K562 (cell line): ENCODE results near the gene GON4L. TPM values are rescaled to one million over a fixed set of nuclear protein-coding genes. Genes with fewer than 3 reads are reported as not detected.

Experiments
- ATAC-seq: fragments of 200-7000 bp; cut with Tn5 transposase; 3 replicates; pipeline ENCODE4 v1.9.1; 2020; ENCODE audit warnings: moderate library complexity
- BruUV-seq: library from RNA; stranded (reverse); fragments of 400-500 nt; replicated peaks from 2 replicates; lab custom pipeline; 2021; lab: Mats Ljungman, UMichigan
- CTCF ChIA-PET: fragments of 300-600 bp; formaldehyde crosslinking; extraction: SDS; loops from one replicate; lab custom pipeline; 2021; ENCODE audit warnings: low intra/inter-chr PET ratio; lab: Yijun Ruan, JAX
- POLR2A ChIA-PET: fragments of 300-600, 350-650 bp; sonication (Branson Sonifier 250); formaldehyde crosslinking; extraction: SDS; loops from one replicate; lab custom pipeline; 2021; ENCODE audit warnings: antibody characterized with exemption, inconsistent platforms; lab: Yijun Ruan, JAX
- DNase-seq, 4 experiments: peaks; one replicate each; pipeline versions ENCODE4 v3.0.0 to v3.0.0-alpha.2; 2011 to 2018; ENCODE audit warnings: low spot score in 3 of 4, mixed read lengths in 3 of 4; ENCODE audit errors: extremely low read depth in 1 of 4
- FAIRE-seq: peaks from 2 replicates; lab custom pipeline; 2011; peaks lifted over from hg19 to GRCh38; lab: Jason Lieb, UNC
- H2AFZ ChIP-seq: 2 replicates; pipeline ENCODE4 v1.6.0; 2011; ENCODE audit warnings: low read depth, low read length, control low read depth, inconsistent platforms
- H3K27ac ChIP-seq: fragments of 200-600 bp; 3 replicates; pipeline ENCODE4 v1.8.0; 2011; ENCODE audit warnings: low read depth, mild to moderate bottlenecking, control low read depth, inconsistent platforms, low read length, moderate library complexity, mixed read lengths; ENCODE audit errors: extremely low read depth
- H3K27me3 ChIP-seq, 2 experiments: fragments of 300-600 bp in 1 of 2; 2 replicates in 1 of 2; 3 replicates in 1 of 2; pipeline versions ENCODE4 v1.6.0 to v1.8.0; 2011; ENCODE audit warnings: inconsistent platforms in 2 of 2, low read length in 2 of 2, mild to moderate bottlenecking in 1 of 2, mixed read lengths in 1 of 2, moderate library complexity in 1 of 2; ENCODE audit not compliant: control insufficient read depth in 2 of 2, insufficient read depth in 2 of 2
- H3K36me3 ChIP-seq: fragments of 300-600 bp; 3 replicates; pipeline ENCODE4 v1.8.0; 2011; ENCODE audit warnings: mild to moderate bottlenecking, low read length, inconsistent platforms; ENCODE audit not compliant: control insufficient read depth, insufficient read depth
- H3K4me1 ChIP-seq, 2 experiments: fragments of 200-600 bp in 1 of 2; replicated peaks in 1 of 2; 2 replicates in 1 of 2; 3 replicates in 1 of 2; pipeline versions ENCODE4 v1.5.1 to v1.8.0; 2011; ENCODE audit warnings: inconsistent platforms in 2 of 2, low read length in 2 of 2, mild to moderate bottlenecking in 1 of 2, mixed read lengths in 1 of 2, moderate library complexity in 1 of 2; ENCODE audit not compliant: control insufficient read depth in 2 of 2, insufficient read depth in 2 of 2
- H3K4me2 ChIP-seq: 2 replicates; pipeline ENCODE4 v1.6.1; 2011; ENCODE audit warnings: low read length, control low read depth, inconsistent platforms, mixed read lengths; ENCODE audit not compliant: insufficient read depth
- H3K4me3 ChIP-seq: fragments of 200-600 bp; sonication (generic), shearing (Covaris generic); 2 replicates; pipeline ENCODE4 v1.5.1; 2016; ENCODE audit warnings: control low read depth, inconsistent platforms
- H3K79me2 ChIP-seq: fragments of 200-600 bp; 3 replicates; pipeline ENCODE4 v1.8.0; 2011; ENCODE audit warnings: low read length, inconsistent platforms; ENCODE audit not compliant: control insufficient read depth, insufficient read depth
- H3K9ac ChIP-seq, 2 experiments: 2 replicates each; pipeline versions ENCODE4 v1.6.0 to v1.6.1; 2011; ENCODE audit warnings: low read depth in 2 of 2, low read length in 2 of 2, control low read depth in 1 of 2, inconsistent platforms in 1 of 2, mild to moderate bottlenecking in 1 of 2, mixed read lengths in 1 of 2; ENCODE audit not compliant: insufficient read depth in 1 of 2
- H3K9me1 ChIP-seq: one replicate; pipeline ENCODE4 v1.6.0; 2011; ENCODE audit warnings: inconsistent platforms, mild to moderate bottlenecking, low read length, moderate library complexity; ENCODE audit not compliant: control insufficient read depth, insufficient read depth
- H3K9me3 ChIP-seq: replicated peaks from 2 replicates; pipeline ENCODE4 v1.5.1; 2011; ENCODE audit warnings: low read depth, low read length, inconsistent platforms; ENCODE audit not compliant: control insufficient read depth, insufficient read depth
- H4K20me1 ChIP-seq: replicated peaks from 2 replicates; pipeline ENCODE4 v1.6.1; 2011; ENCODE audit warnings: low read length, inconsistent platforms, mixed read lengths; ENCODE audit not compliant: control insufficient read depth, insufficient read depth
- CBFA2T3 ChIP-seq: fragments of 450-650 bp; IDR thresholded peaks from 2 replicates; pipeline ENCODE4 v1.6.1; 2017
- CEBPB ChIP-seq: fragments of 450-650 bp; IDR thresholded peaks from 2 replicates; pipeline ENCODE4 v1.6.1; 2016; ENCODE audit warnings: missing genetic modification characterization, missing compliant biosample characterization
- GTF2A2 ChIP-seq: IDR thresholded peaks from 2 replicates; pipeline ENCODE4 v1.6.1; 2016; ENCODE audit warnings: mild to moderate bottlenecking, missing genetic modification characterization, missing compliant biosample characterization
- GTF2E2 ChIP-seq: fragments of 200-800 bp; sonication (Bioruptor generic); IDR thresholded peaks from 2 replicates; pipeline ENCODE4 v1.6.1; 2016; ENCODE audit warnings: missing genetic modification characterization, missing compliant biosample characterization
- LARP7 ChIP-seq: fragments of 450-650 bp; IDR thresholded peaks from 2 replicates; pipeline ENCODE4 v1.6.1; 2016
- MXI1 ChIP-seq: IDR thresholded peaks from 2 replicates; pipeline ENCODE4 v1.6.1; 2011; ENCODE audit warnings: low read depth, mild to moderate bottlenecking, improper control_type of control experiment, low read length
- NR2F6 ChIP-seq: fragments of 450-650 bp; formaldehyde crosslinking; IDR thresholded peaks from 2 replicates; pipeline ENCODE4 v1.4.0; 2020; ENCODE audit warnings: mild to moderate bottlenecking
- SIX5 ChIP-seq, 2 experiments: IDR thresholded peaks; 2 replicates each; pipeline ENCODE4 v1.6.1; 2011; ENCODE audit warnings: low read length in 2 of 2, borderline replicate concordance in 1 of 2, low read depth in 1 of 2, mild to moderate bottlenecking in 1 of 2, moderate library complexity in 1 of 2; ENCODE audit not compliant: insufficient read depth in 1 of 2
- ZNF707 ChIP-seq: fragments of 250-450 bp; sonication (Bioruptor Pico); conservative IDR thresholded peaks from 2 replicates; pipeline ENCODE4 v1.8.0; 2022; ENCODE audit warnings: inconsistent platforms, mild to moderate bottlenecking, moderate library complexity
- WGBS: fragments of 100-300 bp; shearing (Covaris generic); methylation state at CpG from one replicate; pipeline ENCODE4 v1.1.6; 2016; ENCODE audit warnings: low coverage, mixed read lengths; ENCODE audit not compliant: insufficient coverage; ENCODE audit errors: missing lambda C conversion rate; 5-methylcytosine and 5-hydroxymethylcytosine counted together
- in situ Hi-C: fragments of 300-500 bp; cut with MboI; formaldehyde crosslinking; loops from 4 replicates; pipeline ENCODE4 v1.15.0; 2018; ENCODE audit warnings: inconsistent platforms, mixed read lengths
- intact Hi-C: fragments of 100-400 bp; cut with micrococcal nuclease; formaldehyde crosslinking; loops from 2 replicates; pipeline ENCODE4 v1.14.2; 2022
- polyA plus RNA-seq, 8 experiments: library from polyadenylated mRNA; depleted of rRNA in 4 of 8; stranded (reverse) in 5 of 8; unstranded in 3 of 8; fragments of >200 nt; fragmentation: Nextera tagmentation in 2 of 8; fragmentation: Illumina TruSeq in 1 of 8; extraction: Ambion mirVana in 2 of 8; extraction: Trizol in 1 of 8; gene quantifications; 2 replicates each; pipeline versions ENCODE4 v1.2.1 to v1.2.3, GENCODE V29; 2011 to 2014; ENCODE audit warnings: inconsistent platforms in 1 of 8, missing spikeins in 1 of 8
- total RNA-seq, 7 experiments: library from RNA; depleted of rRNA in 6 of 7; stranded (reverse); fragments of >200 nt in 6 of 7; fragmentation: Illumina TruSeq in 2 of 7; extraction: Trizol in 2 of 7; gene quantifications; 2 replicates each; pipeline versions ENCODE4 v1.2.1 to v1.2.3, GENCODE V29; 2011 to 2021; ENCODE audit warnings: low replicate concordance in 1 of 7
- TF ChIP-seq, protein P1 (sequence below), 2 experiments: fragments of 450-650 bp; IDR thresholded peaks; 2 replicates each; pipeline ENCODE4 v1.6.1; 2018; ENCODE audit warnings: mild to moderate bottlenecking in 2 of 2, low read depth in 1 of 2; ENCODE audit not compliant: partially characterized antibody in 2 of 2
- TF ChIP-seq, protein P2 (sequence below): fragments of 200-800 bp; sonication (Bioruptor generic); IDR thresholded peaks from 2 replicates; pipeline ENCODE4 v1.6.1; 2017; ENCODE audit warnings: missing genetic modification characterization, missing compliant biosample characterization
- TF ChIP-seq, protein P3 (sequence below), 3 experiments: fragments of 200-800 bp in 1 of 3; fragments of 250-450 bp in 1 of 3; fragments of 450-650 bp in 1 of 3; sonication (Bioruptor Pico) in 1 of 3; sonication (Bioruptor generic) in 1 of 3; formaldehyde crosslinking in 1 of 3; IDR thresholded peaks; 2 replicates each; pipeline versions ENCODE4 v1.6.1 to v1.8.0; 2016 to 2022; ENCODE audit warnings: mild to moderate bottlenecking in 2 of 3, missing genetic modification characterization in 2 of 3, missing compliant biosample characterization in 1 of 3, moderate library complexity in 1 of 3

The GON4L gene
- total and polyA plus RNA-seq, 9 of the 15 experiments (the other 6 are each of a cell fraction or from before 2014, with no cell fraction given): 20.2 to 47.4 (median 33.6) TPM

DNA sequence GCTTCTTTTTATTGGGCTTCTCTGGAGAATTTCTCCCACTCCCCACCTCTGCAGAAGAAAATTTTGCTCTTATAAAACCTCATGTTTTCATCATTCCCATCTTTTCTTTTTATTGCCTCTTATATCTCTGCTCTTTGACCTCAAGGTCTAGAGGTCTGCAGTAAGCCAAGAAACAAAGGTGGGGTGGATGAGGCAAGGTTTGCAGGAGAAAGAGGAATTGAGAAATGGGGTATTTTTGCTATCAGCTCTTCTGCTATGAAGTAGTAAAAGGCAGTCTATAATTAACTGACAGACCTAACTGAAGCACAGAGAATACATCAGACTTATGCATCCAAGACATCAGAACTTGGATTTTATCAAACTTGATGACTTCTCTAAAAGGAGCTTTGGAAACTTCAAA is 25.2 kb upstream of the GON4L start (continued):
- TF ChIP-seq, protein P1, sequence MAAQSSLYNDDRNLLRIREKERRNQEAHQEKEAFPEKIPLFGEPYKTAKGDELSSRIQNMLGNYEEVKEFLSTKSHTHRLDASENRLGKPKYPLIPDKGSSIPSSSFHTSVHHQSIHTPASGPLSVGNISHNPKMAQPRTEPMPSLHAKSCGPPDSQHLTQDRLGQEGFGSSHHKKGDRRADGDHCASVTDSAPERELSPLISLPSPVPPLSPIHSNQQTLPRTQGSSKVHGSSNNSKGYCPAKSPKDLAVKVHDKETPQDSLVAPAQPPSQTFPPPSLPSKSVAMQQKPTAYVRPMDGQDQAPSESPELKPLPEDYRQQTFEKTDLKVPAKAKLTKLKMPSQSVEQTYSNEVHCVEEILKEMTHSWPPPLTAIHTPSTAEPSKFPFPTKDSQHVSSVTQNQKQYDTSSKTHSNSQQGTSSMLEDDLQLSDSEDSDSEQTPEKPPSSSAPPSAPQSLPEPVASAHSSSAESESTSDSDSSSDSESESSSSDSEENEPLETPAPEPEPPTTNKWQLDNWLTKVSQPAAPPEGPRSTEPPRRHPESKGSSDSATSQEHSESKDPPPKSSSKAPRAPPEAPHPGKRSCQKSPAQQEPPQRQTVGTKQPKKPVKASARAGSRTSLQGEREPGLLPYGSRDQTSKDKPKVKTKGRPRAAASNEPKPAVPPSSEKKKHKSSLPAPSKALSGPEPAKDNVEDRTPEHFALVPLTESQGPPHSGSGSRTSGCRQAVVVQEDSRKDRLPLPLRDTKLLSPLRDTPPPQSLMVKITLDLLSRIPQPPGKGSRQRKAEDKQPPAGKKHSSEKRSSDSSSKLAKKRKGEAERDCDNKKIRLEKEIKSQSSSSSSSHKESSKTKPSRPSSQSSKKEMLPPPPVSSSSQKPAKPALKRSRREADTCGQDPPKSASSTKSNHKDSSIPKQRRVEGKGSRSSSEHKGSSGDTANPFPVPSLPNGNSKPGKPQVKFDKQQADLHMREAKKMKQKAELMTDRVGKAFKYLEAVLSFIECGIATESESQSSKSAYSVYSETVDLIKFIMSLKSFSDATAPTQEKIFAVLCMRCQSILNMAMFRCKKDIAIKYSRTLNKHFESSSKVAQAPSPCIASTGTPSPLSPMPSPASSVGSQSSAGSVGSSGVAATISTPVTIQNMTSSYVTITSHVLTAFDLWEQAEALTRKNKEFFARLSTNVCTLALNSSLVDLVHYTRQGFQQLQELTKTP (IDR thresholded peaks at IDR 0.05; ENCODE audit: low read depth in 1 of 2, partially characterized antibody in 2 of 2): no peak
- TF ChIP-seq NR2F6 (CRISPR knock-in tag): no peak
- TF ChIP-seq, all 486 proteins: peak for 0

DNA sequence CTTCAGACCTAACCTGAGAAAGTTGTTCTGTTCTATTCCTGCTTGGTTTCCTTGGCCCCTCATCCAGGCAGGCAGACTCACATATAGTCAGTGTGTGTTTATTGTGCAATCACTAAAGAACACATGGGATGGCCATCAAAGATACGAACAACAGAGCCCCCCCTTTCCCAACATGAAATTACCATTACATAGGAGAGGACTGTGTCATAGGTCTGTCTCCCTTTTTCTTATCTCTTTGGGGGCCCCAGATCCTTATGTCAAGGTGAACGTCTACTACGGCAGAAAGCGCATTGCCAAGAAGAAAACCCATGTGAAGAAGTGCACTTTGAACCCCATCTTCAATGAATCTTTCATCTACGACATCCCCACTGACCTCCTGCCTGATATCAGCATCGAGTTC is 23.9 kb upstream of the GON4L start:
- H4K20me1 ChIP-seq: no peaks in the 10 kb centered on the region
- POLR2A ChIA-PET: no interaction called here
- H3K9me3 ChIP-seq: no peaks in the 10 kb centered on the region
- H2AFZ ChIP-seq: peak overlapping the region; percentile 34; the same call in 1 of the 2 replicates
- 7% methylated on average over 6 of the region's 6 CpGs for WGBS
- in situ Hi-C loops: no loop called here
- H3K4me2 ChIP-seq: 0 out of 2 replicates have a peak overlapping the region, but pooled peaks have one; percentile 1
- no peaks in the 10 kb centered on the region for H3K9me1 ChIP-seq
- no peak overlapping the region for H3K27ac ChIP-seq
- no peaks in the 10 kb centered on the region for H3K36me3 ChIP-seq
- peaks cover 8 to 23% of the 10 kb centered on the region in 2 experiments; a peak in 4 of 5 replicates for H3K4me1 ChIP-seq
- DNase-seq (no peak), ATAC-seq (no peak), FAIRE-seq (no peak)
- BruUV-seq: no TSS peak
- H3K27me3 ChIP-seq: no peaks in the 10 kb centered on the region; a peak in 1 of 5 replicates
- peak overlapping the region in 1 of 2 experiments; percentile 66; a peak in 1 of 4 replicates for H3K9ac ChIP-seq
- CTCF ChIA-PET: no interaction called here
- no peaks in the 10 kb centered on the region for H3K79me2 ChIP-seq
- no peak overlapping the region for H3K4me3 ChIP-seq
- intact Hi-C loops: no loop called here
- TF ChIP-seq MXI1 (no peak), GTF2E2 (tag) (no peak), SIX5 (IDR thresholded peaks at IDR 0.05; ENCODE audit: borderline replicate concordance in 1 of 2, insufficient read depth in 1 of 2, low read depth in 1 of 2, low read length in 2 of 2) (no peak), GTF2A2 (no peak), LARP7 (no peak), ZNF707 (no peak), CEBPB (tag) (peak; percentile 94), CBFA2T3 (0 out of 2 replicates have a peak, but pooled peaks have one; percentile 12)
- TF ChIP-seq, protein P2, sequence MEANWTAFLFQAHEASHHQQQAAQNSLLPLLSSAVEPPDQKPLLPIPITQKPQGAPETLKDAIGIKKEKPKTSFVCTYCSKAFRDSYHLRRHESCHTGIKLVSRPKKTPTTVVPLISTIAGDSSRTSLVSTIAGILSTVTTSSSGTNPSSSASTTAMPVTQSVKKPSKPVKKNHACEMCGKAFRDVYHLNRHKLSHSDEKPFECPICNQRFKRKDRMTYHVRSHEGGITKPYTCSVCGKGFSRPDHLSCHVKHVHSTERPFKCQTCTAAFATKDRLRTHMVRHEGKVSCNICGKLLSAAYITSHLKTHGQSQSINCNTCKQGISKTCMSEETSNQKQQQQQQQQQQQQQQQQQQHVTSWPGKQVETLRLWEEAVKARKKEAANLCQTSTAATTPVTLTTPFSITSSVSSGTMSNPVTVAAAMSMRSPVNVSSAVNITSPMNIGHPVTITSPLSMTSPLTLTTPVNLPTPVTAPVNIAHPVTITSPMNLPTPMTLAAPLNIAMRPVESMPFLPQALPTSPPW (CRISPR knock-in tag): peak; percentile 49
- TF ChIP-seq, protein P3, sequence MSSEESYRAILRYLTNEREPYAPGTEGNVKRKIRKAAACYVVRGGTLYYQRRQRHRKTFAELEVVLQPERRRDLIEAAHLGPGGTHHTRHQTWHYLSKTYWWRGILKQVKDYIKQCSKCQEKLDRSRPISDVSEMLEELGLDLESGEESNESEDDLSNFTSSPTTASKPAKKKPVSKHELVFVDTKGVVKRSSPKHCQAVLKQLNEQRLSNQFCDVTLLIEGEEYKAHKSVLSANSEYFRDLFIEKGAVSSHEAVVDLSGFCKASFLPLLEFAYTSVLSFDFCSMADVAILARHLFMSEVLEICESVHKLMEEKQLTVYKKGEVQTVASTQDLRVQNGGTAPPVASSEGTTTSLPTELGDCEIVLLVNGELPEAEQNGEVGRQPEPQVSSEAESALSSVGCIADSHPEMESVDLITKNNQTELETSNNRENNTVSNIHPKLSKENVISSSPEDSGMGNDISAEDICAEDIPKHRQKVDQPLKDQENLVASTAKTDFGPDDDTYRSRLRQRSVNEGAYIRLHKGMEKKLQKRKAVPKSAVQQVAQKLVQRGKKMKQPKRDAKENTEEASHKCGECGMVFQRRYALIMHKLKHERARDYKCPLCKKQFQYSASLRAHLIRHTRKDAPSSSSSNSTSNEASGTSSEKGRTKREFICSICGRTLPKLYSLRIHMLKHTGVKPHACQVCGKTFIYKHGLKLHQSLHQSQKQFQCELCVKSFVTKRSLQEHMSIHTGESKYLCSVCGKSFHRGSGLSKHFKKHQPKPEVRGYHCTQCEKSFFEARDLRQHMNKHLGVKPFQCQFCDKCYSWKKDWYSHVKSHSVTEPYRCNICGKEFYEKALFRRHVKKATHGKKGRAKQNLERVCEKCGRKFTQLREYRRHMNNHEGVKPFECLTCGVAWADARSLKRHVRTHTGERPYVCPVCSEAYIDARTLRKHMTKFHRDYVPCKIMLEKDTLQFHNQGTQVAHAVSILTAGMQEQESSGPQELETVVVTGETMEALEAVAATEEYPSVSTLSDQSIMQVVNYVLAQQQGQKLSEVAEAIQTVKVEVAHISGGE (CRISPR knock-in tag; IDR thresholded peaks at IDR 0.05): no peak
